ENCODE data around the gene ZP2.

- TF ChIP-seq EZH2phosphoT487 (IDR thresholded peaks at IDR 0.05; ENCODE audit: borderline replicate concordance, low read depth, low read length) = no peak
- TF ChIP-seq CTCF (conservative IDR thresholded peaks at IDR 0.05; ENCODE audit: low read length) = no peak
Observed at GRCh38 chr16:21226749-21227148, 15.4 kb upstream of the ZP2 start.
